ENCODE data around the gene ESPL1. TPM values are rescaled to one million over a fixed set of nuclear protein-coding genes. Genes with fewer than 3 reads are reported as not detected.

ESPL1 gene
- total RNA-seq, 5 donors from 2014 or later (not counting 1 experiment from before 2014, with no cell fraction given) = 1.2 to 2.5 (median 1.6) TPM

DNA sequence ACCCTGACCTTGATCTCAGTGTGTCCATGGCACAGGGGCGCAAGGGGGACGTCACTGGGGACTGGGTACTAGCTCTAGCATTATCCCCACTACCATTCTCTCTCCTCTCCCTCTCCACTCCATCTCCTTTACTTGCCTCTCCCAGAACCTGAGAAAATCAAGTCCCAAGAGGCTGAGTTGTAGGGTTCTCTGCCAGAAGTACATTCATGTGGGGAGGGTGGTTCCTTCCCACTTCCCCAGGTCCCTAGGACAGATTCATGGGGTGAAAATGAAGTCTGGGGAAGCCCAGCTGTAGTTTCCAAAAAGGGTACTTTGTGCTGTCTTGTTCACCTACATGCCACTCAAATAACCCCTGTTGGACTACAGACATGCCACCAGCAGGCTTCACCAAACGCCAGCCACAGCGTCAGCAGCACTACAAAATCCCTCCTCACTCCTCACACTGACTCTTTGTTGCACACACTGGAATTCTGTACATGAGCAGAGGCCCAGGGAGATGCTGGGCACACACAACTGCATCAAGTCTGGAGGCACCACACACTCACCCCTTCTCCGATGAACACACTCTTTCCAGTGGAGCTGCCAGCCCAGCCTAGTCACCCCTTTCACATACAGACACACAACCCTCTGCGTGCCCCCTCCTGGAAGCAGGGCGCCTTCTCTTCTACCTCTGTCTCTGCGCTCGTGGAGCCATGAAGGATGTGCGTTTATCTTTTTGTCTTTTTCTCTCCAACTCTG is 43.0 kb upstream of the ESPL1 start:
- WGBS (ENCODE audit: insufficient coverage) = 89% methylated on average over 7 of the region's 10 CpGs
- H3K4me3 ChIP-seq (ENCODE audit: control insufficient read depth in 1 of 2, extremely low read depth in 1 of 2, low read length in 1 of 2) = no peak overlapping the region
- H3K27me3 Mint-ChIP-seq = no peaks in the 10 kb centered on the region
- H3K4me1 Mint-ChIP-seq = peaks cover 66 to 69% (median 67%) of the 10 kb centered on the region in 3 donors
- POLR2A ChIA-PET = no interaction called here
- peak overlapping the region; percentile 91 to 94 for H3K27ac Mint-ChIP-seq
- peaks cover 32 to 82% of the 10 kb centered on the region in 2 experiments for H3K4me1 ChIP-seq (ENCODE audit: control insufficient read depth in 1 of 2, extremely low read depth in 1 of 2, insufficient read depth in 2 of 2, low read length in 2 of 2)
- ATAC-seq (replicated peaks in 1 of 4) = no peak
- no peaks in the 10 kb centered on the region for H3K9me3 Mint-ChIP-seq
- CTCF ChIA-PET = interaction anchor here in 1 of 2 donors (1.1 kb wide), 1 partner anchor 42 kb away, joined by 3 read pairs; no protein-coding TSS in a partner anchor
- H3K36me3 ChIP-seq (ENCODE audit: control insufficient read depth in 2 of 2, extremely low read depth in 1 of 2, insufficient read depth in 1 of 2, low read length in 1 of 2) = peaks cover 0 to 2% of the 10 kb centered on the region in 2 donors
- H3K36me3 Mint-ChIP-seq = peaks cover 4% of the 10 kb centered on the region
- H3K4me3 Mint-ChIP-seq = peak overlapping the region in 1 of 3 donors; percentile 95
- no peak for DNase-seq
- H3K9me3 ChIP-seq = no peaks in the 10 kb centered on the region
- H3K27ac ChIP-seq (ENCODE audit: low read length) = peak overlapping the region; percentile 38
- no peaks in the 10 kb centered on the region for H3K27me3 ChIP-seq (replicated peaks in 1 of 2; ENCODE audit: control insufficient read depth in 2 of 2, extremely low read depth in 1 of 2, insufficient read depth in 2 of 2, low read length in 1 of 2)

DNA sequence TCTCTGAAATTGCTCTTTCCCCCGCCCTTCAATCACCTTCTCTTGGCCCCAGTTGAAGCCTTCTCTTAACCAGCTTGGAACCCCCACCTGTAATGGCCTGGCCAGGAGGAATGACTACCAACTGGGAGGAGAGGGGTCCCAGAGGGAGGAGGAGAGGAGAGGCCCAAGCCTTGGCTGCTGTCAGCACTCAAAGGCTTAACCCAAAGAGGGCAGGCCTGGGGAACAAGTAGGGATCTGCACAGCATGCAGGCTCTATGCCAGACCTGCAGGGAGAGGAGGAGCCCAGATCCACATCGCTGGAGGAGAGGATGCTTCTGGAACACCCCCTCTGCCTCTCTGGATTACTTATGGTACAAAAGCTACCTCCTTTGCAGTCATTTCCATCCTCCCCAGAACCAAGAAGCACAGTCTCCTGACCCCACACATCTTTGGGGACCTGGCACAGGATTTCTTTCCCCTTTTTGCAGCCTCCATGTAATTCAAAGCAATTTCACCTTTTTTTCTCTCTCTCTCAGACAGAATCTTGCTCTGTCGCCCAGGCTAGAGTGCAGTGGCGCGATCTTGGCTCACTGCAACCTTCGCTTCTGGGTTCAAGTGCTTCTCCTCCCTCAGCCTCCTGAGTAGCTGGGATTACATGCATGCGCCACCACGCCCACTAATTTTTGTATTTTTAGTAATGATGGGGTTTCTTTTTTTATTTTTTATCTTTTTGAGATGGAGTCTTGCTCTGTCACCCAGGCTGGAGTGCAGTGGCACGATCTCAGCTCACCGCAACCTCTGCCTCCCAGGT is 42.3 kb upstream of the ESPL1 start:
- POLR2A ChIA-PET = no interaction called here
- 97% methylated on average over 4 of the region's 10 CpGs for whole genome bisulfite sequencing (ENCODE audit: insufficient coverage)
- no peaks in the 10 kb centered on the region for H3K9me3 ChIP-seq
- no peak for ATAC-seq (replicated peaks in 1 of 4)
- Mint-ChIP-seq H3K9me3 (no peaks in the 10 kb centered on the region), H3K27ac (peak overlapping the region; percentile 91 to 94), H3K4me3 (peak overlapping the region in 1 of 3 donors; percentile 95), H3K4me1 (peaks cover 67 to 72% (median 70%) of the 10 kb centered on the region in 3 donors), H3K36me3 (peaks cover 4% of the 10 kb centered on the region), H3K27me3 (no peaks in the 10 kb centered on the region)
- CTCF ChIA-PET = interaction anchor here in 1 of 2 donors (1.3 kb wide), 1 partner anchor 12 kb away, joined by 3 read pairs; no protein-coding TSS in a partner anchor
- no peak overlapping the region for H3K27ac ChIP-seq (ENCODE audit: low read length)
- no peak for DNase-seq
- no peaks in the 10 kb centered on the region for H3K27me3 ChIP-seq (replicated peaks in 1 of 2; ENCODE audit: control insufficient read depth in 2 of 2, extremely low read depth in 1 of 2, insufficient read depth in 2 of 2, low read length in 1 of 2)
- peaks cover 32 to 85% of the 10 kb centered on the region in 2 experiments for H3K4me1 ChIP-seq (ENCODE audit: control insufficient read depth in 1 of 2, extremely low read depth in 1 of 2, insufficient read depth in 2 of 2, low read length in 2 of 2)
- H3K4me3 ChIP-seq (ENCODE audit: control insufficient read depth in 1 of 2, extremely low read depth in 1 of 2, low read length in 1 of 2) = no peak overlapping the region
- H3K36me3 ChIP-seq (ENCODE audit: control insufficient read depth in 2 of 2, extremely low read depth in 1 of 2, insufficient read depth in 1 of 2, low read length in 1 of 2) = peaks cover 0 to 2% of the 10 kb centered on the region in 2 donors

DNA sequence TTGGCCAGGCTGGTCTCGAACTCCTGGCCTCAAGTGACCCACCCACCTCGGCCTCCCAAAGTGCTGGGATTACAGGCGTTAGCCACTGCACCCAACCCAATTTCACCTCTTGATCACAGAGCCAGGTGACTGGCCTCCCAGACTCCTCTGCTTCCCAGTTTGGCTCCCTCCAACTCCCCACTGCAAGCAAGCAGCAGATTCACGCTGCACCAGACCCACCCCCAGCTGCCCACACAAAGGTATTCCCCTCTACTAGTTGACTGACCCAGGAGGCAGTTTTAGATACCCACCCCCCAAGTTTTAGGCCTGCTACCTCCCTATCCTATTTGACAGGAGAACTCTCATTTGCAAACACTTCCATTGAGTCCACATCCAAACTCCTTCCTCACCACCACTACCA is 41.3 kb upstream of the ESPL1 start:
- Mint-ChIP-seq H3K36me3 (peaks cover 4% of the 10 kb centered on the region), H3K27me3 (no peaks in the 10 kb centered on the region), H3K27ac (peak overlapping the region; percentile 65 to 70), H3K4me3 (no peak overlapping the region), H3K4me1 (peaks cover 65 to 80% (median 74%) of the 10 kb centered on the region in 3 donors), H3K9me3 (no peaks in the 10 kb centered on the region)
- ChIA-PET POLR2A (no interaction called here), CTCF (interaction anchor here in 1 of 2 donors (1.3 kb wide), 1 partner anchor 13 kb away, joined by 3 read pairs; no protein-coding TSS in a partner anchor)
- no peaks in the 10 kb centered on the region for H3K9me3 ChIP-seq
- H3K27me3 ChIP-seq (replicated peaks in 1 of 2; ENCODE audit: control insufficient read depth in 2 of 2, extremely low read depth in 1 of 2, insufficient read depth in 2 of 2, low read length in 1 of 2) = no peaks in the 10 kb centered on the region
- no peak overlapping the region for H3K27ac ChIP-seq (ENCODE audit: low read length)
- ATAC-seq (replicated peaks in 1 of 4) = no peak
- H3K36me3 ChIP-seq (ENCODE audit: control insufficient read depth in 2 of 2, extremely low read depth in 1 of 2, insufficient read depth in 1 of 2, low read length in 1 of 2) = peaks cover 0 to 2% of the 10 kb centered on the region in 2 donors
- peaks cover 32 to 88% of the 10 kb centered on the region in 2 experiments for H3K4me1 ChIP-seq (ENCODE audit: control insufficient read depth in 1 of 2, extremely low read depth in 1 of 2, insufficient read depth in 2 of 2, low read length in 2 of 2)
- DNase-seq = no peak
- 89% methylated on average over 2 of the region's 4 CpGs for WGBS (ENCODE audit: insufficient coverage)
- H3K4me3 ChIP-seq (ENCODE audit: control insufficient read depth in 1 of 2, extremely low read depth in 1 of 2, low read length in 1 of 2) = no peak overlapping the region

DNA sequence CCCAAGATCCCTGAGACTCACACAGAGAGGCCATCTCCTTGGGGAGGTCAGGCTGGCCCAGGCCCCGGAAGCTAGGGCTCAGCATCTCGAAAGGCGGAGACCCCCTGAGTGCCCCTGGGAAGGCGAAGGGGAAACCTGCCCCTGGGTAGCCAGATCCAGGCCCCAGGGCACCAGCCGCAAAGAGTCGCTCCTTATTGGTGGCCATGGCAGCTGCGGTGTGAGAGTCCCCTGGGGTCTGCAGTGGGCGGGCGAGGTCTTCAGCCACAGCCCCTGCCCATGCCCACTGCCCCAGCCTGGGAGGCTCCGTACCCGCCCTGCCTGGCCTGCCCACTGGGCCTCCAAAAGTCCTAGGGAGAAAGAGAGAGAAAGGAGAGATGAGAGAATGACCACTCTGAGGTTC is 40.8 kb upstream of the ESPL1 start:
- Histone ChIP-seq H3K36me3 (ENCODE audit: control insufficient read depth in 2 of 2, extremely low read depth in 1 of 2, insufficient read depth in 1 of 2, low read length in 1 of 2) (peaks cover 0 to 2% of the 10 kb centered on the region in 2 donors), H3K4me1 (ENCODE audit: control insufficient read depth in 1 of 2, extremely low read depth in 1 of 2, insufficient read depth in 2 of 2, low read length in 2 of 2) (peaks cover 31 to 86% of the 10 kb centered on the region in 2 experiments), H3K9me3 (no peaks in the 10 kb centered on the region), H3K27me3 (replicated peaks in 1 of 2; ENCODE audit: control insufficient read depth in 2 of 2, extremely low read depth in 1 of 2, insufficient read depth in 2 of 2, low read length in 1 of 2) (no peaks in the 10 kb centered on the region), H3K4me3 (ENCODE audit: control insufficient read depth in 1 of 2, extremely low read depth in 1 of 2, low read length in 1 of 2) (no peak overlapping the region), H3K27ac (ENCODE audit: low read length) (no peak overlapping the region)
- H3K4me1 Mint-ChIP-seq = peaks cover 62 to 77% (median 70%) of the 10 kb centered on the region in 3 donors
- no peak overlapping the region for H3K4me3 Mint-ChIP-seq
- peak overlapping the region; percentile 65 to 70 for H3K27ac Mint-ChIP-seq
- DNase-seq = no peak
- no peaks in the 10 kb centered on the region for H3K27me3 Mint-ChIP-seq
- POLR2A ChIA-PET = interaction anchor here in 1 of 2 donors (0.5 to 0.6 kb wide), 2 partner anchors 8 to 200 kb away, joined by 4 read pairs; no protein-coding TSS in a partner anchor
- no peaks in the 10 kb centered on the region for H3K9me3 Mint-ChIP-seq
- ATAC-seq (replicated peaks in 1 of 4) = no peak
- CTCF ChIA-PET = interaction anchor here in 1 of 2 donors (1.3 kb wide), 1 partner anchor 14 kb away, joined by 3 read pairs; no protein-coding TSS in a partner anchor
- WGBS (ENCODE audit: insufficient coverage) = 99% methylated on average over 10 of the region's 11 CpGs
- peaks cover 4% of the 10 kb centered on the region for H3K36me3 Mint-ChIP-seq

DNA sequence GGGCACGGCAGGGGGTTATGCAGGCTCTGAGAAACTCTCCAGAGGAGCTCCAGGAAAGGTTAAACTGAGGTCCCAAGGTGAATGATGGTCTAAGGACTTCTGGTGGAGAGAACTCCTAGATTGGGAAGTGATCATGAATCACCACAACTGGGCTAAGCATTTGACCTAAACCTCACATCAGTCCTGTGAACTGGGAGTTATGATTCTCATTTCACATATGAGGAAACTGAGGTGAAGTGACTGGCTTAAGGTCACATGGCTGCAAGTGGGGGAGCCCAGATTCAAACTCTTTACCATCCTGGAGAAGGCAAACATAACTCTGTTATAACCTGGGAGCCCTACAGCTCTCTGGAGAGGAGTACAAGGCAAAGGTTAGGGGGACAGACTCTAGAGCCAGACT is 40.3 kb upstream of the ESPL1 start:
- DNase-seq = no peak
- Histone ChIP-seq H3K27me3 (replicated peaks in 1 of 2; ENCODE audit: control insufficient read depth in 2 of 2, extremely low read depth in 1 of 2, insufficient read depth in 2 of 2, low read length in 1 of 2) (no peaks in the 10 kb centered on the region), H3K9me3 (no peaks in the 10 kb centered on the region), H3K36me3 (ENCODE audit: control insufficient read depth in 2 of 2, extremely low read depth in 1 of 2, insufficient read depth in 1 of 2, low read length in 1 of 2) (peaks cover 0 to 2% of the 10 kb centered on the region in 2 donors), H3K27ac (ENCODE audit: low read length) (peak overlapping the region; percentile 14), H3K4me1 (ENCODE audit: control insufficient read depth in 1 of 2, extremely low read depth in 1 of 2, insufficient read depth in 2 of 2, low read length in 2 of 2) (peaks cover 29 to 86% of the 10 kb centered on the region in 2 experiments), H3K4me3 (ENCODE audit: control insufficient read depth in 1 of 2, extremely low read depth in 1 of 2, low read length in 1 of 2) (no peak overlapping the region)
- ChIA-PET POLR2A (interaction anchor here in 1 of 2 donors (0.5 to 0.6 kb wide), 2 partner anchors 8 to 200 kb away, joined by 4 read pairs; no protein-coding TSS in a partner anchor), CTCF (interaction anchor here in 1 of 2 donors (0.6 to 1.3 kb wide), 2 partner anchors 14 to 41 kb away, joined by 3 read pairs; partner anchors contain the start of gene ESPL1)
- no peaks in the 10 kb centered on the region for H3K9me3 Mint-ChIP-seq
- ATAC-seq (replicated peaks in 1 of 4) = no peak
- no peak overlapping the region for H3K4me3 Mint-ChIP-seq
- H3K4me1 Mint-ChIP-seq = peaks cover 62 to 77% (median 70%) of the 10 kb centered on the region in 3 donors
- H3K27me3 Mint-ChIP-seq = no peaks in the 10 kb centered on the region
- peak overlapping the region; percentile 84 to 92 for H3K27ac Mint-ChIP-seq
- WGBS (ENCODE audit: insufficient coverage) = no CpG with 5 or more reads among the region's 1 CpG
- peaks cover 4% of the 10 kb centered on the region for H3K36me3 Mint-ChIP-seq

DNA sequence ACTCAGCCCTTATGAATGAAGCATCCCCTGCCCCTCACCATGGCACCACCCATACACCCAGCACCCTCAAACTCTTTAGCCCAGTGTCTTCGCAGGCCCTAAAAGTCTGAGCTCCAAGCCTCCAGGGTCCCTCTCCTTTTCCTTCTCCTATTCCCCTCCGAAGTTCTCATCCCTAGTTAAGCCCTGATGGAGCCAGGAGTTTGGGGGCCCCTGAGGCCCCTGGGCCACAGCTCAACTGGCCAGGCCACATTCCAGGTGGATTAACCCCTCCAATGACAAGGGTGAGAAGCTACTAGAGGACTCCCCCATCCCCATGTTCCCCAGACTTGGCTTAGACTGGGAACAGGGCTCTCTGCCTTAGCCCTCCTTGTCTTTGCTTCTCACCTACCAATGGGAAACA is 38.6 kb upstream of the ESPL1 start:
- H3K27me3 ChIP-seq (replicated peaks in 1 of 2; ENCODE audit: control insufficient read depth in 2 of 2, extremely low read depth in 1 of 2, insufficient read depth in 2 of 2, low read length in 1 of 2) = no peaks in the 10 kb centered on the region
- Mint-ChIP-seq H3K4me1 (peaks cover 58 to 74% (median 70%) of the 10 kb centered on the region in 3 donors), H3K36me3 (peaks cover 4% of the 10 kb centered on the region), H3K4me3 (peak overlapping the region; percentile 4 to 18 (median 11)), H3K27ac (peak overlapping the region; percentile 84 to 92), H3K9me3 (no peaks in the 10 kb centered on the region), H3K27me3 (no peaks in the 10 kb centered on the region)
- peaks cover 26 to 86% of the 10 kb centered on the region in 2 experiments for H3K4me1 ChIP-seq (ENCODE audit: control insufficient read depth in 1 of 2, extremely low read depth in 1 of 2, insufficient read depth in 2 of 2, low read length in 2 of 2)
- H3K36me3 ChIP-seq (ENCODE audit: control insufficient read depth in 2 of 2, extremely low read depth in 1 of 2, insufficient read depth in 1 of 2, low read length in 1 of 2) = peaks cover 0 to 2% of the 10 kb centered on the region in 2 donors
- DNase-seq (no peak), ATAC-seq (replicated peaks in 1 of 4) (no peak)
- no peak overlapping the region for H3K4me3 ChIP-seq (ENCODE audit: control insufficient read depth in 1 of 2, extremely low read depth in 1 of 2, low read length in 1 of 2)
- CTCF ChIA-PET = interaction anchor here (0.6 to 1.3 kb wide), 3 partner anchors 9 to 23 kb away, joined by 3 read pairs; a partner anchor contains a TSS
- WGBS (ENCODE audit: insufficient coverage) = 88% methylated on average over 1 of the region's 2 CpGs
- POLR2A ChIA-PET = no interaction called here
- H3K9me3 ChIP-seq = no peaks in the 10 kb centered on the region
- H3K27ac ChIP-seq (ENCODE audit: low read length) = peak overlapping the region; percentile 73

Data from T-cell (primary cell).